ENCODE data around the gene IQSEC3. TPM values are rescaled to one million over a fixed set of nuclear protein-coding genes. Genes with fewer than 3 reads are reported as not detected.

The IQSEC3 gene
- total RNA-seq, 1 donor: 0.36 TPM

GRCh38 chr12:135138-135537 is 68.6 kb downstream of the IQSEC3 start:
- Histone ChIP-seq H4K20me1 (ENCODE audit: insufficient read depth, low read length) (no peaks in the 10 kb centered on the region), H3K4me2 (ENCODE audit: insufficient read depth, low read length) (no peak overlapping the region), H3K27ac (ENCODE audit: low read depth, low read length) (no peak overlapping the region), H3K36me3 (ENCODE audit: insufficient read depth, low read length) (no peaks in the 10 kb centered on the region), H2AFZ (ENCODE audit: low read length) (no peak overlapping the region), H3K9me3 (ENCODE audit: low read depth, low read length) (no peaks in the 10 kb centered on the region), H3K4me1 (ENCODE audit: insufficient read depth, low read length) (no peaks in the 10 kb centered on the region), H3K27me3 (ENCODE audit: insufficient read depth, low read length) (peaks cover 35% of the 10 kb centered on the region), H3K79me2 (ENCODE audit: insufficient read depth, low read length) (no peaks in the 10 kb centered on the region), H3K4me3 (ENCODE audit: insufficient read depth, low read length) (no peak overlapping the region)
- TF ChIP-seq, protein P1, sequence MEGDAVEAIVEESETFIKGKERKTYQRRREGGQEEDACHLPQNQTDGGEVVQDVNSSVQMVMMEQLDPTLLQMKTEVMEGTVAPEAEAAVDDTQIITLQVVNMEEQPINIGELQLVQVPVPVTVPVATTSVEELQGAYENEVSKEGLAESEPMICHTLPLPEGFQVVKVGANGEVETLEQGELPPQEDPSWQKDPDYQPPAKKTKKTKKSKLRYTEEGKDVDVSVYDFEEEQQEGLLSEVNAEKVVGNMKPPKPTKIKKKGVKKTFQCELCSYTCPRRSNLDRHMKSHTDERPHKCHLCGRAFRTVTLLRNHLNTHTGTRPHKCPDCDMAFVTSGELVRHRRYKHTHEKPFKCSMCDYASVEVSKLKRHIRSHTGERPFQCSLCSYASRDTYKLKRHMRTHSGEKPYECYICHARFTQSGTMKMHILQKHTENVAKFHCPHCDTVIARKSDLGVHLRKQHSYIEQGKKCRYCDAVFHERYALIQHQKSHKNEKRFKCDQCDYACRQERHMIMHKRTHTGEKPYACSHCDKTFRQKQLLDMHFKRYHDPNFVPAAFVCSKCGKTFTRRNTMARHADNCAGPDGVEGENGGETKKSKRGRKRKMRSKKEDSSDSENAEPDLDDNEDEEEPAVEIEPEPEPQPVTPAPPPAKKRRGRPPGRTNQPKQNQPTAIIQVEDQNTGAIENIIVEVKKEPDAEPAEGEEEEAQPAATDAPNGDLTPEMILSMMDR (IDR thresholded peaks at IDR 0.05; ENCODE audit: extremely low read depth, low read depth, low read length): no peak
- DNase-seq (ENCODE audit: insufficient read length, low spot score, missing footprints): peak; percentile 18

DNA sequence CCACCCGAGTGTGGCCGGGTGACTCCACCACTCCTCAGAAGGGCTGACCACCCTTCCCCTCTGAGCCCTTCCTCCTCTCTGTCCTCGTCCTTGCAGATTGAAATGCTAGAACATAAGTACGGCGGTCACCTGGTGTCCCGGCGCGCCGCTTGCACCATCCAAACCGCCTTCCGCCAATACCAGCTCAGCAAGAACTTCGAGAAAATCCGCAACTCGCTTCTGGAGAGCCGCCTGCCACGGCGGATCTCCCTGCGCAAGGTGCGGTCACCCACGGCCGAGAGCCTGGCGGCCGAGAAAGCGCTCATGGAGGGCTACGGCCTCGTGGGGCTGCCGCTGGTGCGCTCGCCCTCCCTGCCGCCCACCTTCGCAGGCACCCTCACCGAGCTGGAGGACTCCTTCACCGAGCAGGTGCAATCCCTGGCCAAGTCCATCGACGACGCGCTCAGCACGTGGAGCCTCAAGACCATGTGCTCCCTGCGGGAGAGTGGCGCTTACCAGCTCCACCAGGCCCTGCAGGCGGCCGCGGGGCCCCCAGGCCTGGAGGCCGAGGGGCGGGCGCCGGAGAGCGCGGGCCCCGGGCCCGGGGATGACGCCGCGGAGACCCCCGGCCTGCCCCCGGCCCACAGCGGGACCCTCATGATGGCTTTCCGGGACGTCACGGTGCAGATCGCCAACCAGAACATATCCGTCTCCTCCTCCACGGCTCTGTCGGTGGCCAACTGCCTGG is 71.8 kb downstream of the IQSEC3 start:
- Histone ChIP-seq H4K20me1 (ENCODE audit: insufficient read depth, low read length) (no peaks in the 10 kb centered on the region), H3K9me3 (ENCODE audit: low read depth, low read length) (no peaks in the 10 kb centered on the region), H3K27ac (ENCODE audit: low read depth, low read length) (no peak overlapping the region), H3K4me2 (ENCODE audit: insufficient read depth, low read length) (no peak overlapping the region), H3K36me3 (ENCODE audit: insufficient read depth, low read length) (no peaks in the 10 kb centered on the region), H3K79me2 (ENCODE audit: insufficient read depth, low read length) (no peaks in the 10 kb centered on the region), H3K4me3 (ENCODE audit: insufficient read depth, low read length) (no peak overlapping the region), H3K27me3 (ENCODE audit: insufficient read depth, low read length) (peaks cover 34% of the 10 kb centered on the region), H3K4me1 (ENCODE audit: insufficient read depth, low read length) (no peaks in the 10 kb centered on the region), H2AFZ (ENCODE audit: low read length) (no peak overlapping the region)
- no peak for DNase-seq (ENCODE audit: insufficient read length, low spot score, missing footprints)
- TF ChIP-seq, protein P1 (IDR thresholded peaks at IDR 0.05; ENCODE audit: extremely low read depth, low read depth, low read length): no peak

DNA sequence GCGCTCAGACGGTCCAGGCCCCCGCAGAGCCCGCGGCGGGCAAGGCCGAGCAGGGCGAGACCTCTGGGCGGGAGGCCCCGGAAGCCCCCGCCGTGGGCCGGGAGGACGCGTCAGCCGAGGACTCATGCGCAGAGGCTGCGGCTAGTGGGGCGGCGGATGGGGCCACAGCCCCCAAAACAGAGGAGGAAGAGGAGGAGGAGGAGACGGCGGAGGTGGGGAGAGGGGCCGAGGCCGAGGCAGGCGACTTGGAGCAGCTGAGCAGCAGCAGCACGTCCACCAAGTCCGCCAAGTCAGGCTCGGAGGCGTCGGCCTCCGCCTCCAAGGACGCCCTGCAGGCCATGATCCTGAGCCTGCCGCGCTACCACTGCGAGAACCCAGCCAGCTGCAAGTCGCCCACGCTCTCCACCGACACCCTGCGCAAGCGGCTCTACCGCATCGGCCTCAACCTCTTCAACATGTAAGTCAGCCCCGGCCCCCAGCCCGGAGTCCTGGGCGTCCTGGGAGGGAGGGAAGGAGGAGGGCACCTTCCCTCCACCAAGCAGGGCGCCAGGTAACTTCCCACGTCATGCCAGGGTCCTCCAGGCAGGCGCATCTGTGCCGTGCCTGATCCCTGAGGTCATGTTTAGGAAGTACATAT is 72.4 kb downstream of the IQSEC3 start:
- TF ChIP-seq, protein P1 (IDR thresholded peaks at IDR 0.05; ENCODE audit: extremely low read depth, low read depth, low read length): no peak
- Histone ChIP-seq H3K27ac (ENCODE audit: low read depth, low read length) (no peak overlapping the region), H3K4me1 (ENCODE audit: insufficient read depth, low read length) (no peaks in the 10 kb centered on the region), H4K20me1 (ENCODE audit: insufficient read depth, low read length) (no peaks in the 10 kb centered on the region), H2AFZ (ENCODE audit: low read length) (no peak overlapping the region), H3K79me2 (ENCODE audit: insufficient read depth, low read length) (no peaks in the 10 kb centered on the region), H3K4me2 (ENCODE audit: insufficient read depth, low read length) (peak overlapping the region; percentile 9), H3K36me3 (ENCODE audit: insufficient read depth, low read length) (no peaks in the 10 kb centered on the region), H3K4me3 (ENCODE audit: insufficient read depth, low read length) (no peak overlapping the region), H3K9me3 (ENCODE audit: low read depth, low read length) (no peaks in the 10 kb centered on the region), H3K27me3 (ENCODE audit: insufficient read depth, low read length) (peaks cover 33% of the 10 kb centered on the region)
- no peak for DNase-seq (ENCODE audit: insufficient read length, low spot score, missing footprints)

DNA sequence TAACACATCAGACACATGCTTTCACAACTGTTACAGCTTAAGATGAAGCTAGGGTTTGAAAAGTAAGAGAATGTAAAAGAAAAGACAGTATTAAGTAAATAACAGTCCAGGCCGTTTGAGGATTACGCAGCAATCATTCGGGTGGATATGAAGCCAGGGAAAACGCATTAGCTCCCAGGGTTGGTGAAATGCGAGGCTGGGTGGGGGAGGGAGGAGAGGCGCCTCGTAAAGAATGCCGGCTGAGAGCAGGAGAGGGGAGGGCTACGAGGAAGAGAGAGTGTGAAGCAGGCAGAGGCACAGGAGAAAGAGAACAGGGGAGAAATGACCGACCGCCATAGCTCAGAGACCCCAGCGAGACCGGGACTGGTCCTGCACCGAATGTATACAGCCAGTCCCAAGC is 73.0 kb downstream of the IQSEC3 start:
- H3K79me2 ChIP-seq (ENCODE audit: insufficient read depth, low read length): no peaks in the 10 kb centered on the region
- H3K9me3 ChIP-seq (ENCODE audit: low read depth, low read length): no peaks in the 10 kb centered on the region
- no peaks in the 10 kb centered on the region for H3K36me3 ChIP-seq (ENCODE audit: insufficient read depth, low read length)
- no peak overlapping the region for H3K27ac ChIP-seq (ENCODE audit: low read depth, low read length)
- TF ChIP-seq, protein P1 (IDR thresholded peaks at IDR 0.05; ENCODE audit: extremely low read depth, low read depth, low read length): no peak
- no peak overlapping the region for H3K4me2 ChIP-seq (ENCODE audit: insufficient read depth, low read length)
- no peak for DNase-seq (ENCODE audit: insufficient read length, low spot score, missing footprints)
- H3K27me3 ChIP-seq (ENCODE audit: insufficient read depth, low read length): peaks cover 33% of the 10 kb centered on the region
- H3K4me1 ChIP-seq (ENCODE audit: insufficient read depth, low read length): no peaks in the 10 kb centered on the region
- H2AFZ ChIP-seq (ENCODE audit: low read length): no peak overlapping the region
- no peaks in the 10 kb centered on the region for H4K20me1 ChIP-seq (ENCODE audit: insufficient read depth, low read length)
- H3K4me3 ChIP-seq (ENCODE audit: insufficient read depth, low read length): no peak overlapping the region

All from osteoblast (primary cell).